Right renal pelvis (tissue), 4 donors: ENCODE results near the gene OTULINL. TPM values are rescaled to one million over a fixed set of nuclear protein-coding genes. Genes with fewer than 3 reads are reported as not detected.

ENCODE experiments used
- DNase-seq, 4 donors: peaks; one replicate each; pipeline ENCODE4 v3.0.0-alpha.2; 2013; ENCODE audit warnings: low read depth in 4 of 4, low spot score in 3 of 4, missing footprints in 1 of 4
- polyA plus RNA-seq, 4 donors: library from polyadenylated mRNA; unstranded; fragments of 120-200 nt; gene quantifications; one replicate each; pipeline ENCODE4 v1.2.1, GENCODE V29; 2013; ENCODE audit not compliant: insufficient read length in 4 of 4

Gene OTULINL
- polyA plus RNA-seq, 4 donors = 11.7 to 13.0 (median 12.5) TPM

- DNase-seq = no peak
These were observed 15.5 kb downstream of the OTULINL start for GRCh38 chr5:14597080-14597479.

GRCh38 chr5:14598225-14598624 lies 16.6 kb downstream of the OTULINL start:
- no peak for DNase-seq

- DNase-seq = no peak
These were observed 18.0 kb downstream of the OTULINL start for GRCh38 chr5:14599476-14600127.

- DNase-seq = no peak
These were observed 19.3 kb downstream of the OTULINL start for GRCh38 chr5:14600846-14601245.

- no peak for DNase-seq
These were observed 21.5 kb downstream of the OTULINL start for GRCh38 chr5:14603141-14603540.

GRCh38 chr5:14607104-14607503 lies 25.5 kb downstream of the OTULINL start:
- DNase-seq = no peak

GRCh38 chr5:14608169-14608568 lies 26.6 kb downstream of the OTULINL start:
- no peak for DNase-seq

GRCh38 chr5:14611737-14612136 lies 30.1 kb downstream of the OTULINL start:
- no peak for DNase-seq

- no peak for DNase-seq
These were observed 32.9 kb downstream of the OTULINL start for GRCh38 chr5:14614490-14614889.

GRCh38 chr5:14615365-14615764 lies 33.8 kb downstream of the OTULINL start:
- DNase-seq = no peak

GRCh38 chr5:14617441-14617840 lies 35.8 kb downstream of the OTULINL start:
- DNase-seq = no peak

- no peak for DNase-seq
These were observed 45.7 kb downstream of the OTULINL start for GRCh38 chr5:14627270-14627669.

- peak; percentile 16 to 45 (median 36) for DNase-seq
These were observed 46.8 kb downstream of the OTULINL start for GRCh38 chr5:14628346-14628745.

GRCh38 chr5:14630671-14631070 lies 49.1 kb downstream of the OTULINL start:
- no peak for DNase-seq

GRCh38 chr5:14635656-14636055 lies 54.1 kb downstream of the OTULINL start:
- no peak for DNase-seq

GRCh38 chr5:14640765-14641164 lies 59.2 kb downstream of the OTULINL start:
- no peak for DNase-seq

GRCh38 chr5:14644623-14645237 lies 63.1 kb downstream of the OTULINL start:
- no peak for DNase-seq

GRCh38 chr5:14650052-14650451 lies 68.5 kb downstream of the OTULINL start:
- no peak for DNase-seq

- no peak for DNase-seq
These were observed 73.7 kb downstream of the OTULINL start for GRCh38 chr5:14655146-14655741.

- DNase-seq = no peak
These were observed 75.3 kb downstream of the OTULINL start for GRCh38 chr5:14656898-14657297.

- DNase-seq = no peak
These were observed 78.4 kb downstream of the OTULINL start for GRCh38 chr5:14659821-14660607.
